Prostate gland (tissue), 2 donors: ENCODE measurements around the gene LIPC. TPM values are rescaled to one million over a fixed set of nuclear protein-coding genes. Genes with fewer than 3 reads are reported as not detected.

Source experiments
- DNase-seq: peaks from one replicate; pipeline ENCODE4 v3.0.0-alpha.2; 2019; ENCODE audit warnings: low spot score
- H3K27ac ChIP-seq, 2 donors: fragments of 200-600 bp; sonication (generic); 2 replicates each; pipeline ENCODE4 v1.5.1; 2017 to 2019
- H3K27me3 ChIP-seq: fragments of 200-600 bp; sonication (generic); replicated peaks from 2 replicates; pipeline ENCODE4 v1.5.1; 2019; ENCODE audit not compliant: insufficient read depth
- H3K36me3 ChIP-seq, 2 donors: fragments of 200-600 bp; sonication (generic); 1 replicate in 1 of 2; 2 replicates in 1 of 2; pipeline versions ENCODE4 v1.5.1 to v1.8.1; 2017 to 2019
- H3K4me1 ChIP-seq: fragments of 200-600 bp; sonication (generic); replicated peaks from 2 replicates; pipeline ENCODE4 v1.5.1; 2019
- H3K4me3 ChIP-seq, 2 donors: fragments of 200-600 bp; sonication (generic); 2 replicates each; pipeline ENCODE4 v1.5.1; 2017 to 2019
- H3K9me3 ChIP-seq: fragments of 200-600 bp; sonication (generic); 2 replicates; pipeline ENCODE4 v1.5.1; 2017
- CTCF ChIP-seq, 4 experiments: fragments of 200-600 bp in 2 of 4; fragments of 450-650 bp in 2 of 4; sonication (generic) in 2 of 4; IDR thresholded peaks; 1 replicate in 3 of 4; 2 replicates in 1 of 4; pipeline ENCODE4 v1.5.1; 2016 to 2019; ENCODE audit warnings: antibody characterized with exemption in 4 of 4, mild to moderate bottlenecking in 2 of 4, moderate library complexity in 2 of 4
- POLR2A ChIP-seq: fragments of 450-650 bp; IDR thresholded peaks from one replicate; pipeline ENCODE4 v1.6.1; 2016; ENCODE audit warnings: antibody characterized with exemption, mild to moderate bottlenecking
- POLR2AphosphoS5 ChIP-seq: sonication (generic); formaldehyde crosslinking; IDR thresholded peaks from one replicate; pipeline ENCODE4 v1.6.1; 2017; ENCODE audit warnings: antibody characterized with exemption
- WGBS: methylation state at CpG from one replicate; pipeline ENCODE4 v1.1.5; 2018; 5-methylcytosine and 5-hydroxymethylcytosine counted together
- intact Hi-C: fragments of 100-400 bp; cut with DNase I; formaldehyde crosslinking; loops from one replicate; pipeline ENCODE4 v1.14.2; 2022
- total RNA-seq, 2 donors: library from RNA; depleted of rRNA; stranded (reverse); fragments of >200 nt; gene quantifications; one replicate each; pipeline ENCODE4 v1.1.0, GENCODE V29; 2016

LIPC gene
- total RNA-seq, 2 donors from 2014 or later, result 0.14 TPM; not detected in 1

GRCh38 chr15:58491499-58492202, 59.9 kb downstream of the LIPC start:
- DNase-seq, result no peak
- intact Hi-C loops, result no loop called here
- H3K4me3 ChIP-seq, result no peak overlapping the region
- no peaks in the 10 kb centered on the region for H3K4me1 ChIP-seq
- H3K36me3 ChIP-seq, result no peaks in the 10 kb centered on the region
- 55% methylated on average over 3 of the region's 3 CpGs for WGBS
- H3K27ac ChIP-seq, result no peak overlapping the region
- H3K9me3 ChIP-seq, result no peaks in the 10 kb centered on the region
- no peaks in the 10 kb centered on the region for H3K27me3 ChIP-seq
- TF ChIP-seq POLR2A (no peak), CTCF (IDR thresholded peaks at IDR 0.05) (no peak), POLR2AphosphoS5 (no peak)

- Histone ChIP-seq H3K4me1 (no peaks in the 10 kb centered on the region), H3K27me3 (no peaks in the 10 kb centered on the region), H3K9me3 (no peaks in the 10 kb centered on the region), H3K4me3 (no peak overlapping the region), H3K27ac (no peak overlapping the region), H3K36me3 (no peaks in the 10 kb centered on the region)
- 85% methylated on average over 7 of the region's 7 CpGs for WGBS
- no peak for DNase-seq
- intact Hi-C loops, result no loop called here
- TF ChIP-seq POLR2A, result no peak
- no peak for TF ChIP-seq CTCF (IDR thresholded peaks at IDR 0.05)
- TF ChIP-seq POLR2AphosphoS5, result no peak
Measured at GRCh38 chr15:58492661-58493397, 61.0 kb downstream of the LIPC start.

- H3K4me1 ChIP-seq, result no peaks in the 10 kb centered on the region
- no peak for DNase-seq
- WGBS, result 30% methylated on average over 1 of the region's 1 CpG
Measured at GRCh38 chr15:58494567-58494966, 62.8 kb downstream of the LIPC start.

GRCh38 chr15:58495891-58496408, 64.2 kb downstream of the LIPC start:
- no peaks in the 10 kb centered on the region for H3K9me3 ChIP-seq
- H3K4me1 ChIP-seq, result no peaks in the 10 kb centered on the region
- H3K36me3 ChIP-seq, result no peaks in the 10 kb centered on the region
- intact Hi-C loops, result no loop called here
- no peaks in the 10 kb centered on the region for H3K27me3 ChIP-seq
- 84% methylated on average over 3 of the region's 3 CpGs for WGBS
- TF ChIP-seq POLR2AphosphoS5, result no peak
- H3K4me3 ChIP-seq, result no peak overlapping the region
- no peak overlapping the region for H3K27ac ChIP-seq
- no peak for DNase-seq

More at GRCh38 chr15:58494567-58494966, 62.8 kb downstream of the LIPC start:
- H3K27me3 ChIP-seq, result no peaks in the 10 kb centered on the region
- no peak overlapping the region for H3K4me3 ChIP-seq
- H3K9me3 ChIP-seq, result no peaks in the 10 kb centered on the region
- TF ChIP-seq POLR2AphosphoS5 (no peak), CTCF (IDR thresholded peaks at IDR 0.05) (no peak)
- intact Hi-C loops, result no loop called here
- no peak overlapping the region for H3K27ac ChIP-seq
- no peaks in the 10 kb centered on the region for H3K36me3 ChIP-seq

- Histone ChIP-seq H3K27ac (no peak overlapping the region), H3K27me3 (no peaks in the 10 kb centered on the region), H3K4me3 (no peak overlapping the region), H3K4me1 (no peaks in the 10 kb centered on the region), H3K36me3 (no peaks in the 10 kb centered on the region), H3K9me3 (no peaks in the 10 kb centered on the region)
- DNase-seq, result no peak
- 89% methylated on average over 9 of the region's 9 CpGs for WGBS
- intact Hi-C loops, result no loop called here
- TF ChIP-seq POLR2AphosphoS5 (no peak), POLR2A (no peak), CTCF (IDR thresholded peaks at IDR 0.05) (no peak)
Measured at GRCh38 chr15:58497046-58497785, 65.4 kb downstream of the LIPC start.
